Liver (tissue), 9 donors: ENCODE measurements around the gene LZTS3. TPM values are rescaled to one million over a fixed set of nuclear protein-coding genes. Genes with fewer than 3 reads are reported as not detected.

ENCODE experiments used
- DNase-seq: peaks from one replicate; pipeline ENCODE4 v3.0.0-alpha.2; 2017; ENCODE audit warnings: low spot score
- H3K27ac ChIP-seq, 2 donors: one replicate each; pipeline ENCODE4 v1.7.0; 2013; ENCODE audit warnings: inconsistent platforms in 2 of 2, low read length in 2 of 2, control low read depth in 1 of 2, low read depth in 1 of 2, mild to moderate bottlenecking in 1 of 2
- H3K27me3 ChIP-seq, 4 donors: one replicate each; pipeline versions ENCODE4 v1.6.1 to v1.7.0; 2013; ENCODE audit warnings: low read length in 3 of 4, inconsistent platforms in 1 of 4, mild to moderate bottlenecking in 1 of 4, moderate library complexity in 1 of 4; ENCODE audit not compliant: control insufficient read depth in 4 of 4, insufficient read depth in 4 of 4
- H3K36me3 ChIP-seq, 4 donors: one replicate each; pipeline versions ENCODE4 v1.6.1 to v1.7.0; 2013; ENCODE audit warnings: low read length in 3 of 4, mild to moderate bottlenecking in 3 of 4, low read depth in 1 of 4, moderate library complexity in 1 of 4; ENCODE audit not compliant: control insufficient read depth in 4 of 4, insufficient read depth in 3 of 4
- H3K4me1 ChIP-seq, 4 donors: one replicate each; pipeline versions ENCODE4 v1.6.1 to v1.7.0; 2013; ENCODE audit warnings: low read length in 3 of 4, mild to moderate bottlenecking in 3 of 4, moderate library complexity in 1 of 4; ENCODE audit not compliant: control insufficient read depth in 4 of 4, insufficient read depth in 4 of 4
- H3K4me3 ChIP-seq, 3 donors: one replicate each; pipeline versions ENCODE4 v1.6.1 to v1.7.0; 2013; ENCODE audit warnings: low read length in 3 of 3, control low read depth in 1 of 3, low read depth in 1 of 3, mild to moderate bottlenecking in 1 of 3
- H3K9ac ChIP-seq, 2 donors: one replicate each; pipeline ENCODE4 v1.7.0; 2013; ENCODE audit warnings: low read length in 2 of 2, mild to moderate bottlenecking in 2 of 2, moderate library complexity in 2 of 2, control low read depth in 1 of 2, low read depth in 1 of 2
- H3K9me3 ChIP-seq, 4 donors: one replicate each; pipeline versions ENCODE4 v1.6.1 to v1.7.0; 2013; ENCODE audit warnings: low read length in 3 of 4; ENCODE audit not compliant: control insufficient read depth in 4 of 4
- EGR1 ChIP-seq, 2 donors: IDR thresholded peaks; 2 replicates each; pipeline ENCODE4 v1.6.1; 2016 to 2018; ENCODE audit warnings: antibody characterized with exemption in 2 of 2, low read depth in 2 of 2
- FOXA1 ChIP-seq: IDR thresholded peaks from 2 replicates; pipeline ENCODE4 v1.6.1; 2016; ENCODE audit warnings: antibody characterized with exemption
- FOXA2 ChIP-seq: IDR thresholded peaks from 2 replicates; pipeline ENCODE4 v1.6.1; 2016; ENCODE audit warnings: antibody characterized with exemption
- GABPA ChIP-seq, 2 donors: IDR thresholded peaks in 1 of 2; conservative IDR thresholded peaks in 1 of 2; 2 replicates each; pipeline ENCODE4 v1.6.1; 2016; ENCODE audit warnings: antibody characterized with exemption in 2 of 2, mild to moderate bottlenecking in 1 of 2, moderate library complexity in 1 of 2
- HNF4G ChIP-seq: IDR thresholded peaks from 2 replicates; pipeline ENCODE4 v1.6.1; 2016; ENCODE audit warnings: antibody characterized with exemption
- JUND ChIP-seq, 2 donors: IDR thresholded peaks; 2 replicates each; pipeline ENCODE4 v1.6.1; 2016; ENCODE audit warnings: antibody characterized with exemption in 2 of 2
- RAD21 ChIP-seq, 2 donors: IDR thresholded peaks; 2 replicates each; pipeline ENCODE4 v1.6.1; 2016; ENCODE audit warnings: antibody characterized with exemption in 2 of 2, mild to moderate bottlenecking in 2 of 2
- SP1 ChIP-seq: IDR thresholded peaks from 2 replicates; pipeline ENCODE4 v1.6.1; 2018; ENCODE audit warnings: antibody characterized with exemption, mild to moderate bottlenecking
- TAF1 ChIP-seq: conservative IDR thresholded peaks from 2 replicates; pipeline ENCODE4 v1.6.1; 2016; ENCODE audit warnings: antibody characterized with exemption, mild to moderate bottlenecking
- YY1 ChIP-seq: IDR thresholded peaks from 2 replicates; pipeline ENCODE4 v1.6.1; 2016; ENCODE audit warnings: antibody characterized with exemption, mild to moderate bottlenecking
- WGBS: extraction: QIAGEN DNeasy Blood & Tissue Kit; methylation state at CpG from one replicate; pipeline ENCODE4 v1.1.7; 2013; 5-methylcytosine and 5-hydroxymethylcytosine counted together
- polyA plus RNA-seq, 2 donors: library from polyadenylated mRNA; stranded (reverse) in 1 of 2; unstranded in 1 of 2; fragments of 200-250 nt in 1 of 2; fragments of >200 nt in 1 of 2; fragmentation: Nextera tagmentation in 1 of 2; extraction: Ambion mirVana in 1 of 2; gene quantifications; one replicate each; pipeline versions ENCODE4 v1.2.1 to v1.2.3, GENCODE V29; 2013 to 2015
- total RNA-seq, 2 donors: library from RNA; depleted of rRNA; stranded (reverse); fragments of >200 nt; gene quantifications; one replicate each; pipeline ENCODE4 v1.2.3, GENCODE V29; 2014
- TF ChIP-seq, protein P1 (sequence below): IDR thresholded peaks from 2 replicates; pipeline ENCODE4 v1.6.1; 2016; ENCODE audit warnings: antibody characterized with exemption
- TF ChIP-seq, protein P2 (sequence below): IDR thresholded peaks from 2 replicates; pipeline ENCODE4 v1.6.1; 2016; ENCODE audit warnings: antibody characterized with exemption, mild to moderate bottlenecking
- TF ChIP-seq, protein P3 (sequence below): IDR thresholded peaks from 2 replicates; pipeline ENCODE4 v1.6.1; 2016; ENCODE audit warnings: antibody characterized with exemption
- TF ChIP-seq, protein P4 (sequence below): IDR thresholded peaks from 2 replicates; pipeline ENCODE4 v1.6.1; 2016; ENCODE audit warnings: antibody characterized with exemption
- TF ChIP-seq, protein P5 (sequence below): fragments of 150-350 bp; IDR thresholded peaks from 2 replicates; pipeline ENCODE4 v1.5.1; 2017; ENCODE audit warnings: improper control_type of control experiment, low read depth, low read length; ENCODE audit not compliant: missing input control
- donor health status: healthy.
- donor health status: healthy.
- donor health status: healthy.
- donor health status: healthy.
- donor health status: healthy.

LZTS3 gene
- total and polyA plus RNA-seq, 4 donors = 1.9 to 3.7 (median 3.5) TPM

DNA sequence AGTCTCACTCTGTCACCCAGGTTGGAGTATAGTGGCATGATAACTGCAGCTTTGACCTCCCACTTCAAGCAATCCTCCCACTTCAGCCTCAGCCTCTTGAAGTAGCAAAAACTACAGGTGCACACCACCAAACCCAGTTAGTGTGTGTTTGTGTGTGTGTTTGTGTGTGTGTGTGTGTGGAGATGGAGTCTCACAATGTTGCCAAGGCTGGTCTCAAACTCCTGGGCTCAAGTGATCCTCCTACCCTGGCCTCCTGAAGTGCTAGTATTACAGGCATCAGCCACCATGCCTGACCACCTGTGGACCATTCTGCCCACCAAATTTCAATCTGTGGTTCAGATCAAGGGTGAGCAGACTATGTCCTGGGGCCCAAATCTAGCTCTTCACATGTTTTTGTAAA, 22.4 kb downstream of the LZTS3 start:
- DNase-seq = no peak
- Histone ChIP-seq H3K4me3 (no peak overlapping the region), H3K36me3 (peaks cover 4 to 27% (median 19%) of the 10 kb centered on the region in 4 donors), H3K27me3 (no peaks in the 10 kb centered on the region), H3K27ac (no peak overlapping the region), H3K4me1 (no peaks in the 10 kb centered on the region), H3K9ac (no peak overlapping the region), H3K9me3 (no peaks in the 10 kb centered on the region)
- TF ChIP-seq EGR1 (IDR thresholded peaks at IDR 0.05; ENCODE audit: low read depth in 2 of 2) (no peak), GABPA (IDR thresholded peaks at IDR 0.05 in 1 of 2, conservative IDR thresholded peaks at IDR 0.05 in 1 of 2) (no peak), HNF4G (no peak), JUND (IDR thresholded peaks at IDR 0.05) (no peak), YY1 (no peak), SP1 (no peak), RAD21 (IDR thresholded peaks at IDR 0.05) (no peak), TAF1 (no peak)
- TF ChIP-seq, protein P1, sequence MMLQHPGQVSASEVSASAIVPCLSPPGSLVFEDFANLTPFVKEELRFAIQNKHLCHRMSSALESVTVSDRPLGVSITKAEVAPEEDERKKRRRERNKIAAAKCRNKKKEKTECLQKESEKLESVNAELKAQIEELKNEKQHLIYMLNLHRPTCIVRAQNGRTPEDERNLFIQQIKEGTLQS = no peak
- TF ChIP-seq, protein P2, sequence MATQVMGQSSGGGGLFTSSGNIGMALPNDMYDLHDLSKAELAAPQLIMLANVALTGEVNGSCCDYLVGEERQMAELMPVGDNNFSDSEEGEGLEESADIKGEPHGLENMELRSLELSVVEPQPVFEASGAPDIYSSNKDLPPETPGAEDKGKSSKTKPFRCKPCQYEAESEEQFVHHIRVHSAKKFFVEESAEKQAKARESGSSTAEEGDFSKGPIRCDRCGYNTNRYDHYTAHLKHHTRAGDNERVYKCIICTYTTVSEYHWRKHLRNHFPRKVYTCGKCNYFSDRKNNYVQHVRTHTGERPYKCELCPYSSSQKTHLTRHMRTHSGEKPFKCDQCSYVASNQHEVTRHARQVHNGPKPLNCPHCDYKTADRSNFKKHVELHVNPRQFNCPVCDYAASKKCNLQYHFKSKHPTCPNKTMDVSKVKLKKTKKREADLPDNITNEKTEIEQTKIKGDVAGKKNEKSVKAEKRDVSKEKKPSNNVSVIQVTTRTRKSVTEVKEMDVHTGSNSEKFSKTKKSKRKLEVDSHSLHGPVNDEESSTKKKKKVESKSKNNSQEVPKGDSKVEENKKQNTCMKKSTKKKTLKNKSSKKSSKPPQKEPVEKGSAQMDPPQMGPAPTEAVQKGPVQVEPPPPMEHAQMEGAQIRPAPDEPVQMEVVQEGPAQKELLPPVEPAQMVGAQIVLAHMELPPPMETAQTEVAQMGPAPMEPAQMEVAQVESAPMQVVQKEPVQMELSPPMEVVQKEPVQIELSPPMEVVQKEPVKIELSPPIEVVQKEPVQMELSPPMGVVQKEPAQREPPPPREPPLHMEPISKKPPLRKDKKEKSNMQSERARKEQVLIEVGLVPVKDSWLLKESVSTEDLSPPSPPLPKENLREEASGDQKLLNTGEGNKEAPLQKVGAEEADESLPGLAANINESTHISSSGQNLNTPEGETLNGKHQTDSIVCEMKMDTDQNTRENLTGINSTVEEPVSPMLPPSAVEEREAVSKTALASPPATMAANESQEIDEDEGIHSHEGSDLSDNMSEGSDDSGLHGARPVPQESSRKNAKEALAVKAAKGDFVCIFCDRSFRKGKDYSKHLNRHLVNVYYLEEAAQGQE = no peak
- TF ChIP-seq, protein P3, sequence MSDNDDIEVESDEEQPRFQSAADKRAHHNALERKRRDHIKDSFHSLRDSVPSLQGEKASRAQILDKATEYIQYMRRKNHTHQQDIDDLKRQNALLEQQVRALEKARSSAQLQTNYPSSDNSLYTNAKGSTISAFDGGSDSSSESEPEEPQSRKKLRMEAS = no peak
- TF ChIP-seq, protein P4, sequence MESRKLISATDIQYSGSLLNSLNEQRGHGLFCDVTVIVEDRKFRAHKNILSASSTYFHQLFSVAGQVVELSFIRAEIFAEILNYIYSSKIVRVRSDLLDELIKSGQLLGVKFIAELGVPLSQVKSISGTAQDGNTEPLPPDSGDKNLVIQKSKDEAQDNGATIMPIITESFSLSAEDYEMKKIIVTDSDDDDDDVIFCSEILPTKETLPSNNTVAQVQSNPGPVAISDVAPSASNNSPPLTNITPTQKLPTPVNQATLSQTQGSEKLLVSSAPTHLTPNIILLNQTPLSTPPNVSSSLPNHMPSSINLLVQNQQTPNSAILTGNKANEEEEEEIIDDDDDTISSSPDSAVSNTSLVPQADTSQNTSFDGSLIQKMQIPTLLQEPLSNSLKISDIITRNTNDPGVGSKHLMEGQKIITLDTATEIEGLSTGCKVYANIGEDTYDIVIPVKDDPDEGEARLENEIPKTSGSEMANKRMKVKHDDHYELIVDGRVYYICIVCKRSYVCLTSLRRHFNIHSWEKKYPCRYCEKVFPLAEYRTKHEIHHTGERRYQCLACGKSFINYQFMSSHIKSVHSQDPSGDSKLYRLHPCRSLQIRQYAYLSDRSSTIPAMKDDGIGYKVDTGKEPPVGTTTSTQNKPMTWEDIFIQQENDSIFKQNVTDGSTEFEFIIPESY = no peak
- TF ChIP-seq, protein P5, sequence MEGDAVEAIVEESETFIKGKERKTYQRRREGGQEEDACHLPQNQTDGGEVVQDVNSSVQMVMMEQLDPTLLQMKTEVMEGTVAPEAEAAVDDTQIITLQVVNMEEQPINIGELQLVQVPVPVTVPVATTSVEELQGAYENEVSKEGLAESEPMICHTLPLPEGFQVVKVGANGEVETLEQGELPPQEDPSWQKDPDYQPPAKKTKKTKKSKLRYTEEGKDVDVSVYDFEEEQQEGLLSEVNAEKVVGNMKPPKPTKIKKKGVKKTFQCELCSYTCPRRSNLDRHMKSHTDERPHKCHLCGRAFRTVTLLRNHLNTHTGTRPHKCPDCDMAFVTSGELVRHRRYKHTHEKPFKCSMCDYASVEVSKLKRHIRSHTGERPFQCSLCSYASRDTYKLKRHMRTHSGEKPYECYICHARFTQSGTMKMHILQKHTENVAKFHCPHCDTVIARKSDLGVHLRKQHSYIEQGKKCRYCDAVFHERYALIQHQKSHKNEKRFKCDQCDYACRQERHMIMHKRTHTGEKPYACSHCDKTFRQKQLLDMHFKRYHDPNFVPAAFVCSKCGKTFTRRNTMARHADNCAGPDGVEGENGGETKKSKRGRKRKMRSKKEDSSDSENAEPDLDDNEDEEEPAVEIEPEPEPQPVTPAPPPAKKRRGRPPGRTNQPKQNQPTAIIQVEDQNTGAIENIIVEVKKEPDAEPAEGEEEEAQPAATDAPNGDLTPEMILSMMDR = no peak

DNA sequence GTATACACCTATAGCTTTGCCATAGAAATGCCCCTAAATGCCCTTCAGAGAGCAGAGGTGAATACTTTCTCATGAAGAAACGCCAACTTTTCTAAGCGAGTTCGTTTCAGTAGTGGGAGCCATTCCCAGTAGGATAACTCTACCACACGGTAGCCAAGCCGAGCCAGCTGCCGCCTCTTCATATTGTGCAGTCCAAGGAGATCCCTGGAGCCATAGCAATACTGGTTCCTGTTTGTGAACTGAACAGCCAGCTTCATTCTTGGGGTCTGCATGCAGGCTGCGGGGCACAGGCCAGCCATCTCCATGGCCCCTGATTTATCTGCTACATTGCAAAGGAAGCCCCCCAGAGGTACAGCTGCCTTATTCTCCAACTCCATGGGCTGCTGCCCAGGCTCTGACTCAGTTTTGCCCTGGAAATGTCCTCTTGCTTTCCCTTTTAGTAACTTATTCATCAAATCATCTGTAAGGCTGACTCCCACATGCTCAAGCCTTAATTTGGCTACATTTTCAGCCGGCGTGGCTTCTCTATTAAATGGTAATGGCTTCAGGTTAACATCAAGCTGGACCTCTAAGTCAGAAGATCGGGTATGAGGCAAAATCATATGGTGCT, 26.5 kb downstream of the LZTS3 start:
- Histone ChIP-seq H3K27ac (no peak overlapping the region), H3K27me3 (no peaks in the 10 kb centered on the region), H3K4me1 (no peaks in the 10 kb centered on the region), H3K4me3 (no peak overlapping the region), H3K36me3 (peaks cover 2 to 26% (median 18%) of the 10 kb centered on the region in 4 donors), H3K9me3 (no peaks in the 10 kb centered on the region), H3K9ac (no peak overlapping the region)
- DNase-seq = no peak
- WGBS = 95% methylated on average over 10 of the region's 10 CpGs
- TF ChIP-seq HNF4G (no peak), TAF1 (no peak), RAD21 (IDR thresholded peaks at IDR 0.05) (no peak), FOXA2 (no peak), FOXA1 (no peak), EGR1 (IDR thresholded peaks at IDR 0.05; ENCODE audit: low read depth in 2 of 2) (no peak), YY1 (no peak)
- TF ChIP-seq, protein P2 = no peak
- TF ChIP-seq, protein P5 = no peak
